ENCODE data around the gene TMEM181.
"Not testable (repeated sequence)": the region's sequence is repeated elsewhere in the genome, so short reads cannot be mapped to it uniquely, and the experiment has no call there.

TMEM181 gene

DNA sequence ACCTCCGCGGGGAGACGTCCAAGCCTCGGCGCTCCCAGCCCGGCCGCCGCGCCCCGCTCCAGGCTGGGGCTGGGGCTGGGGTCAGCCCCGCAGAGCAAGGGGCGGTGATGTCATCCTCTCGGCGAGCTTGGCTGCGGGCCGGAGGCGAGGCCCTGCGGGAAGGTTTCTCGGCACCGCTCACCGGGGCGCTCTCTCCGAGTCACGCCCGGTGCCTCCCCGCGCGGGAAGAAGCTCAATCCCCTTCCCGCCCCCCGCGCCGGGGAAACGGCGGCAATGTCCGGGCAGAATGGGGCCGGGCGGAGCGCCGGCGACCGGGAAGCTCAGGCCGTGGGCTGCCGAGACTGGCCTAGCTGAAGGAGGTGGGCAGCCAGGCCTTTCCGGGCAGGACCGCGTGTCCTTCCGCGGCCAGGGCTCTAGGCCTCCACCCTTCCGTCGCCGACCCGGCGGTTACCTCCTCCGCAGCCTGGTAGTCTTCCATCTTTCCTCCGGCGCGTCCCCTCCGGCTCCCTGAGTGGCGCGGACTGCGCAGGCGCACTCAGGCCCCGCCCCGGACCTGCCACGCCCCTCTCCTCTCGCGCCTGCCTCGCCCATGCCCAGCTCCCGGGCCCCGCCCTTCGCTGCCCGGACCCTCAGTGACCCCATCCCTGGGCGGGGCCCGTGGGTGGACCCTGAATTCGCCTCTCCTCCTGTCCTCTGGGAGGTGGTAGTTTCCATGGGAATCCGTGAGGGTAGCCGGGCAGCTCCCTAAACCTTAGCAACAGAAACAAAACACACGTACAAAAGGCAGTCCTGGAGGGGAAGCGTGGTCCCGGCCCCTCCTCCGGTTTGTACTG is 84.6 kb downstream of the TMEM181 start, which contains the start of gene DYNLT1:
Gene DYNLT1 (minus strand): TSS at position 513 of the 833 bp plus-strand sequence. CDS start 35 bp downstream, at position 478.
- peak; percentile 95 for DNase-seq

DNA sequence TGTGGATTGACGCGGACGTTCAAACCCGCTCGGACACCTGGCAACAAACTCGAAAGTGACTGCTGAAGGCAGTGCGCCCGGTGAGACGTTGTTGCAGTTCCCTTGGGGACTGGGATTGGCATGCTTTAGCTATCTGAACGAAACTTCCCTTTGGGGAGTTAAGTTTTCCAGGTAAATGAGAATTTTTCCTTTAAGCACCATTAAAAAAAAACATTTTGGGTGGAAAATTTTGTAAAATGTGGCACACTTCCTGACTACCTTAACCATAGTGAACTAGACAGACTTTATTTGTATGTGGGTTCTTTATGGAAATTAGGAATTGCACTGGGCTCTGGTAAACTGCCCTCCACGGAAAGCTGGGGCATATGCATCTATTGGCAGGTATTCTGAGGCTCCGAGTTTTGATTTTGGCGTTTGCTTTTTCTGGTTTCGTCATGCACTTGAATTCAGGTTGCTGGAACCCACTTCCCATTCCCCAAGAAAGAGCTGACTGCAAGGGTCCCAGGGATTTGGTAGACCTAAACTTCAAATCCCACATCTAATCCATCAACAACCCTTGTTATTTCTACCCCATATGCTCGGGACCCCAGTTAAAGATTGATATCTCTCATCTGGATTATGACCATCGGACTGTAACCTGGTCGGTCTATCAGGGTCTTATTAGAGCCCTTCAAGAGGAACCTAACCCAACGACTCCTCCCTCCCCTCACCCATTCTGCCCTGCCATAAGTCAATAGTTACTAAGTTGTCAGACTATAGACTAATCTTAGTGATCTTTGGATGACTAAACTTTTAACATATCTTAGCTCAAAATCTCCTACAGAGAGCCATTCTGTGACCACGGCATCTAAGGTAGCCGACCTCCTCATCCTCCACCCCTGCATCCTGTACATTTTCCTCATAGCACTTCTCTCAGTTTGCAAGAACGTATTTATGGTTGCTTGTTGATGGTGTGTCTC is 85.5 kb downstream of the TMEM181 start:
- peak; percentile 41 for DNase-seq

- no peak for DNase-seq
Measured at GRCh38 chr6:158646023-158646910, 86.4 kb downstream of the TMEM181 start.

DNA sequence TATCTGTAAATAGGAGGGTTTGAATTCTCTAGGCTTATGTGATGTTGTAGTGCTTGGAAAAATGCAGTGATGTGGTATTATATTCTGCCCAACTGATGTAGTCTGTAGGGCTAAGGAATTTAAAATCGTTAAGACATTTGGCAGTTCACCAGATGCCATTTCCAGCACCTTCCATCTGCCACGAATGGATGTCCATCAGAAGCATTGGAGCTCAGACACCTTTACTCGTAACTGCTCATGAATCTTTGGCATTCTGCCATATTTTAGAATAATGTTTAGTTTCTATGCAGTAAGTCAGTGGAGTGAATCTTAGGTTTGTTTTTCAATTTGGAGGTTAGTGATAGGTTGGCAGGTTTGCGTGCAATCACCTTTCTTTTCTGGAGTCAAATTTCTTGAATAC is 87.6 kb downstream of the TMEM181 start:
- peak; percentile 34 for DNase-seq

DNA sequence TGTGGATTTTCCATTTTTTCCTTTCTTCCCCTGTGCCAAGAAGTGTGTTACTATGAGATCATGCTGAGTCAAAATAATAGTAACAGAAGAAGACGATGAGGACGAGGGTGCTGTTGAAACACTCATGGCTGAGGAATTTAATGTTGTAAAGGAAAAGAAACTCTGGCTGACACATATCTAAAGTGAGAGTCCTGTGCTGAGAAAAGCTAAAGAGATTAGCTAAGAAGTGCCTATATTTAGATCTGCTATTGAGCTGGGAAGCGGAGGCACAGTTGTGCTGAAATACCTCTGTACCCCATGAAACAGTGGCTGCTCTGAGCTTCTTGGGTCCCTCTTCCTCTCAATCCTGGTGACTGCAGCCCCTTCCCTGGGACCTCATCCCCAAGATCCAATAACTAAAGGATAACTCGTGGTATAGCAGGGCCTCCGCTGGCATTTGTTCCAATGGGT is 88.8 kb downstream of the TMEM181 start:
- peak; percentile 21 for DNase-seq

DNA sequence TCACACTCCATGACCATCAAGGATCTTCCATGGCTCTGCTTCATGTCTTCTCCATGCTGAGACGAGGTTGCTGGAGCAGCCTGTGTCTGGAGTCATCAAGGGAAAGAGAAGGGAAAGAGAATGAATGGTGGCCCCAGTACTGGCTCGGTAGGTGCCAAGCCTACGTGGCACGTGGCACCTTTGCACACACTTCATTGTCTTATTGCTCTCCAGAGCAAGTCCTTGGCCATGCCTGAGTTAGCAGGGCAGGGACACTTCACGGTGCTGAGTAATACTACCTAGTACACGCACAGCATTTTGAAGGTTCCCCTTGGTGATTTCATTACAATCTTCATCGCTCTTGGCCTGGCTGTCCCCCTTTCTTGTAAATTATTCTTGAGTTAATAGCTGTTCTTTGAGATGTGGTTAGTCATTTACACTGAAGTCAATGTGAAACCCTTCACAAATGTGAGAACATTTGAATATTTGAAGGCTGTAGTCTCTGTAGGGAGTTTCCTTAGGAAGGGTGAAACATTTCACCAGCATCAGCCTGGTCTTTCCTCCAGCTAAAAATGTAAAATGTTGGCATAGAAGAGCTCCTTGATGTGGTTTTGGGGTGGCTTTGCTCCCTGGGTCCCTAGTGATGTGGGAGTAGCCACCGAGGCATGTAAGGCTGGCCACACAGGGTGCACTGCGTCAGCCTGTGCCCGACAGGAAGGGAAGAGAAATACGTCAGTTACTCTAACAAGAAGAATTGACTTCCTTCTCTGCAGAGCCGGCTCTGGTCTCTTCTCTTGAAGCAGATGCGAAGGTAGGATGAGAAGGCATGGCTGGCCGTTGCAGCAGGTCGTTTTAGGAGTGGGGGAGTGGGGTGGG is 89.6 kb downstream of the TMEM181 start, which contains the start of gene SYTL3:
Gene SYTL3 (plus strand): TSS at position 766 of the 855 bp plus-strand sequence. CDS start 13,215 bp downstream, outside the sequence.
- DNase-seq: no peak

GRCh38 chr6:158651981-158652737 is 92.3 kb downstream of the TMEM181 start:
- not testable (repeated sequence) for DNase-seq

DNA sequence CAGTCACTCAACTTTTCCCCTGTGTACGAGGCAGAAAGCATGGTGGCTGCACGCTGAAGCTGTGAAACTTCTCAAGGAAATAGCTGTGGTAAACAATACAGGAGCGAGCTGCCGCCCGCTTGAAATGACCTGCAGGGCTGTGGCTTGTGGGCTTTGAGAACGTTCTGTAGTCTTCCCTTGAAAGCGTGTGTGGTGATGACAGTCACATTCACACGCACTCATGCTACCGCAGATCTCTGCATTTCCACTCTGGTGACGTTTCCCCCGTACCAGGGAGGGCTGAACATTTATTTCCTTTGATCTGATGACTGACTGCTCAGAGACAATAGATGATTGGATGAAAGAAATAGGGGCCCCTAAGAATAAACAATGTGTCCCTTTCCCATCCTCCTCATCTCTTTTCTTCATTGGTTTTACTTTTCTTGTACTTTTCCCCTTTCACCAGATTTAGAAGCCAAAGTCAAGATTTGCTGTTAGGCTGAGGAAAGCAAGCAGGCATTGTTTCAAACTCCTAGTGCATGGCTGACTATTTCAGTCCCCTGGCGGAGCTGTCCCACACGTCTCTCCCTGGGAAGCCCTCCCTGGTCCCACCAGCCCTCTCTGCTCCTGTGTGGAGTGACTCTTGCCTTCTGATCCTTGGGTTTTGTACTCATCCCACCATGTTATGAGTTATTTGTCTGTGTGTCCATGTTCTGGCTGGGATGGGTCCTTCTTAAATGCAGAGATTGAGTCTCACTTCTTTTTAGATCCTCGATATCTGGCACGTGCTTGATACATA is 93.9 kb downstream of the TMEM181 start:
- no peak for DNase-seq

DNA sequence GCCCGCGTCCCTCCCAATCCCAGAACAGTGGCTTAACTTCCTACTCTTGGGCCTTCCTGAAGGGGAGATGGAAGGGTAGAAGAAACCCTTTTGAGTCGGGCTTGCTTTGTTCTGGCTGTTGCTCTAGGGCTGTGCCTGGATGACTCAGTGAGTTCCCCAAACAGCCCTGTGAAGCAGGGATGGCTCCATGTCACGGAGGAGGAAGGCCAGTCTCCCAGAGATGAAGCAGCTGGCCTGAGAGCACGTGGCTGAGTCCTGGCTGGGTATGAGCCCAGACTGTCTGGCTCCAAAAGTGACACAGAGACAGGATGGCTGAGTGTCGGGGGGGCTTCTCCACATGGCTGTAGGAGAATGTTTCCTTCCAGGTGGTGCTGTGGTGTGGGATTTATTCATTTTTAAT is 94.6 kb downstream of the TMEM181 start:
- peak; percentile 60 for DNase-seq

DNA sequence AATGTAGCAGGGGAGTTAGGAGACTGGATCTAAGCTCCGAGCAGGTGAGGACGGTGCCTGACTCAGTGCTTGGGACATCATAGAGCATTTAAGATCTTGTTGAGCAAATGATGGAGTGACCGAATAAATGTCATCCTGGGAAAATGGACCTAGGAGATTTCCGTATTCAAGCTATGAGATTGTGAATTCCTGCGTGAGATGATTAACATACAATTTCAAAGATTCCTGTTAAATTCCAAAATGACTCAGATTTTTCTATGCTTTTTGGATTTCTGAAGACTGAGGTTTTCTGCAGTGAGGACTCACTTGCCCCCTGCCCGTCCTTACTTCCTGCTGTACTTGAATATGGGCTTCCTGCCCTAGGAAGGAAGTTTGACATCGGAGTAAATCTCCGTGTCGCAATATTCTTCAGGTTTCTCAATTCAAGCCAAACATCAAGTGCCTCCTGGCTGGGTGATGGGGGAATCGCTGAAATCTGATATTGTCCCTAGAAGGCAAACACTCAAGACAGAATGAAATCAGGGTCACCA is 95.1 kb downstream of the TMEM181 start:
- DNase-seq: no peak

- no peak for DNase-seq
Measured at GRCh38 chr6:158655569-158656450, 95.9 kb downstream of the TMEM181 start.

DNA sequence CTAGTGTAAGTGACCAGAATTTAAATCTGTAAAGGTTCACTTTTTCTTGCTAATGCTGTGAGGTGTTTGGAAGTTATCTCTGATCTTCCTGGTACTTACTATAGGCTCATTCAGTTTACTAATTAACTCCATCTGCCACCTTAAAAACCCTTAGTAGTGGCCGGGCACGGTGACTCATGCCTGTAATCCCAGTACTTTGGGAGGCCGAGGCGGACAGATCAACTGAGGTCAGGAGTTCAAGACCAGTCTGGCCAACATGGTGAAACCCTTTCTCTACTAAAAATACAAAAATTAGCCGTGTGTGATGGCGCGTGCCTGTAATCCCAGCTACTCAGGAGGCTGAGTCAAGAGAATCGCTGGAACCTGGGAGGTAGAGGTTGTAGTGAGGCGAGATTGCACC is 97.1 kb downstream of the TMEM181 start:
- peak; percentile 66 for DNase-seq

GRCh38 chr6:158660333-158660754 is 100.5 kb downstream of the TMEM181 start:
- peak; percentile 49 for DNase-seq

- no peak for DNase-seq
Measured at GRCh38 chr6:158661156-158661685, 101.3 kb downstream of the TMEM181 start.

DNA sequence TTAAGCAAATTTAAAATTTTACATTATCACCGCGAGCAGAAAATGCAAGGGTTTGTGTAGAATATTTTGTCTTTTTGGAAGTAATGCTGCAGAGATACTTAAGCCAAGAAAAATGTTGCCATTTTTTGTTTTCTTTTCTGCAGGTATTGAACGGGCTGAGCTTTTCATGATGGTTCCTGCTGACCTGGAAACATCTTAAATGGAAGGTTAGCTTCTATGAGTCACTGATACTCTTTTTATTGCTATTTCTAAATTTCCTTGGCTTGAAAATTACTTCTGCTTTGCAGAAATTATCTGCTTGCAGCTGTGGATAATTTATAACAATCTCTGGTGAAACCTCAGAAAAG is 102.7 kb downstream of the TMEM181 start:
- DNase-seq: no peak

DNA sequence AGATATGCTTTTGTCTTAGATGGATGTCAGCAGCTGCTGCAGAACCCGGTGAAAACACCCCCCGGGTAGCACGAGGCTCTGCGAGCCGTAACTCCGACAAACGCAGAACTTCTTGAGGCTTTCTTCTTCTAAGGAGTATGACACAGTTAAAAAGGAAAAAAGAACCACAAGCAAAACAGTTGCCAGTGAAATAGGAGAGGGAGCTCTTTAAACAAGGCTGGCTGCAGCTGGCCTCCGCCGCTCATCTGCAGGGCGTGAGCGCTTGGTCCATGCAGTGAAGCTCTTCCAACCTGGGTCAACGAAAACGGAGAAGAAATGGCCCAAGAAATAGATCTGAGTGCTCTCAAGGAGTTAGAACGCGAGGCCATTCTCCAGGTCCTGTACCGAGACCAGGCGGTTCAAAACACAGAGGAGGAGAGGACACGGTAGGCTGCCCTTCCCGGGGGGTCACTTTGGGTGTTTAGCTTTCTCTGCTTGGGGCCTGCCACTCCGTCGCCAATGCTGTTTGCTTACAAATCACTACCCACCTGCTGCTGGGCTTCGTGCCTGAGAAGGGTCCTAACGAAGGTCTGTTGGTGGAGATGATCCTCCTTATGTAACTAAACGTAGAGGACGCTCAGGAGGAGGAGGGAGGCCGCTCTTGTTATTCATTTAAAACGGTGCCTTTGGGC is 103.2 kb downstream of the TMEM181 start:
- no peak for DNase-seq

DNA sequence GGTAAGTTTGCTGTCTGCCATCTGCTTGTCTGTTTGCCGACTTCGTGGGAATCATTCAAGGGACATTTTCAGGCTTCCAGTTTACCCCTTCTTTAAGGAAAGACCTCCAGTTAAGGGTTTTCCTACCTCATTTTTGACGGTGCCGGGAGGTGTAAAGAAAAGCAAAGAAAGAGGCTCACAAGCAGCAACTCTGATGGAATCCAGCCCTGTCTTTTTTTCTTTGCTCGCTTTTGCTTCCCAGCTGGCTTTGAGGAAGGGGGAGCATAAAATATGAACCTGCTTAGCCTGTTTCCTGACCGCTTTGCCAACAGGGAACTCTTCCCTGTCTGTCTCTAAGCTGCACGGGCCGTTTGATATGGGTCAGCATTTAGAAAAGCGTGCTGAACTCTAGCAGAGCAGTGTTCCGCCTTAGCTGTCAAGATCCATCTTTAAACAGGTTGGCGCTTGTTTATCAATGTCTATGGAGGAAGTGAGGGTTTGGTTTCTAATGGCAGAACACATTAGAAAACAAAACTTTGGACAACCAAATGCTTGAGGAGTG is 103.8 kb downstream of the TMEM181 start:
- no peak for DNase-seq
